Ovary (tissue), 9 donors: ENCODE data around the gene SLC35B3. TPM values are rescaled to one million over a fixed set of nuclear protein-coding genes. Genes with fewer than 3 reads are reported as not detected.
"Not testable (repeated sequence)": the region's sequence is repeated elsewhere in the genome, so short reads cannot be mapped to it uniquely, and the experiment has no call there.

Experiments
- DNase-seq, 5 donors: peaks; one replicate each; pipeline ENCODE4 v3.0.0-alpha.2; 2019 to 2020
- H3K27ac ChIP-seq, 2 donors: fragments of 200-600 bp; one replicate each; pipeline versions ENCODE4 v1.5.1 to v1.8.0; 2019 to 2022
- H3K27me3 ChIP-seq: fragments of 200-600 bp; one replicate; pipeline ENCODE4 v1.8.0; 2022
- H3K36me3 ChIP-seq: fragments of 200-600 bp; sonication (generic); one replicate; pipeline ENCODE4 v1.5.1; 2019
- H3K4me1 ChIP-seq: one replicate; pipeline ENCODE4 v1.8.1; 2013; ENCODE audit warnings: mild to moderate bottlenecking, moderate library complexity; ENCODE audit not compliant: insufficient read depth
- H3K4me3 ChIP-seq: fragments of 200-600 bp; sonication (generic); one replicate; pipeline ENCODE4 v1.5.1; 2017
- H3K9me3 ChIP-seq, 2 donors: fragments of 200-600 bp in 1 of 2; sonication (generic) in 1 of 2; one replicate each; pipeline versions ENCODE4 v1.5.1 to v1.8.1; 2013 to 2019; ENCODE audit warnings: mild to moderate bottlenecking in 1 of 2, moderate library complexity in 1 of 2
- CTCF ChIP-seq, 3 donors: fragments of 450-650 bp in 2 of 3; fragments of 200-600 bp in 1 of 3; IDR thresholded peaks; one replicate each; pipeline versions ENCODE4 v1.5.1 to v1.8.0; 2016 to 2022; ENCODE audit warnings: antibody characterized with exemption in 3 of 3, mild to moderate bottlenecking in 1 of 3
- EP300 ChIP-seq: sonication (generic); formaldehyde crosslinking; IDR thresholded peaks from one replicate; pipeline ENCODE4 v1.6.1; 2017; ENCODE audit warnings: antibody characterized with exemption
- POLR2A ChIP-seq: fragments of 450-650 bp; IDR thresholded peaks from one replicate; pipeline ENCODE4 v1.6.1; 2017; ENCODE audit warnings: antibody characterized with exemption, mild to moderate bottlenecking, moderate library complexity
- WGBS, 3 donors: extraction: QIAGEN DNeasy Blood & Tissue Kit in 1 of 3; methylation state at CpG; one replicate each; pipeline versions ENCODE4 v1.1.5 to v1.1.7; 2013 to 2017; 5-methylcytosine and 5-hydroxymethylcytosine counted together
- intact Hi-C, 4 donors: fragments of 100-400 bp; cut with DNase I; formaldehyde crosslinking; loops; one replicate each; pipeline versions ENCODE4 v1.11.0 to v1.15.1; 2022 to 2023
- polyA plus RNA-seq, 2 donors: library from polyadenylated mRNA; stranded (reverse); fragments of 200-250 nt in 1 of 2; fragments of 350-450 nt in 1 of 2; fragmentation: Illumina TruSeq in 1 of 2; extraction: RNeasy Lipid Tissue Mini Kit (QIAGEN cat#74804) in 1 of 2; gene quantifications; one replicate each; pipeline ENCODE4 v1.2.3, GENCODE V29; 2013 to 2014
- total RNA-seq, 7 donors: library from RNA; depleted of rRNA in 2 of 7; stranded (reverse); fragments of >200 nt in 2 of 7; fragmentation: NEBNext Ultra II Directional in 3 of 7; extraction: Animal tissue kit (Norgen Biotek cat#: 25700) in 3 of 7; gene quantifications; one replicate each; pipeline versions ENCODE4 v1.1.0 to v1.2.4, GENCODE V29; 2016 to 2023
- donor health status: DM: no; HTN: no; CAD: no; lungs with moderate emphysema.
- donor health status: DM: no; HTN: no; CAD: no.
- donor health status: Bipolar disorder and iron deficiency.
- donor health status: DM: yes; HTN: yes; CAD: no.
- donor health status: DM: no; HTN: no; CAD: no.
- donor health status: DM: yes; HTN: yes; CAD: no.

Gene SLC35B3
- total and polyA plus RNA-seq, 9 donors, result 4.6 to 15.5 (median 9.9) TPM

- no peak overlapping the region for H3K27ac ChIP-seq
- TF ChIP-seq POLR2A (no peak), CTCF (IDR thresholded peaks at IDR 0.05) (no peak), EP300 (no peak)
- no peaks in the 10 kb centered on the region for H3K9me3 ChIP-seq
- DNase-seq, result no peak
- intact Hi-C loops, result no loop called here
- no peaks in the 10 kb centered on the region for H3K36me3 ChIP-seq
- 39 to 48% (median 41%) methylated on average over 2 of the region's 2 CpGs for WGBS, 3 donors
- H3K4me1 ChIP-seq, result no peaks in the 10 kb centered on the region
- H3K4me3 ChIP-seq, result no peak overlapping the region
- H3K27me3 ChIP-seq, result peaks cover 2% of the 10 kb centered on the region
These were observed 11.0 kb upstream of the SLC35B3 start for GRCh38 chr6:8446391-8446790.

GRCh38 chr6:8445930-8446329 is 10.6 kb upstream of the SLC35B3 start:
- WGBS, 3 donors, result 75 to 95% (median 79%) methylated on average over 4 of the region's 4 CpGs
- H3K4me1 ChIP-seq, DNase-seq, H3K27me3 ChIP-seq, intact Hi-C loops, H3K9me3 ChIP-seq, H3K36me3 ChIP-seq, H3K4me3 ChIP-seq, H3K27ac ChIP-seq: not testable (repeated sequence)

- no peak for DNase-seq
- TF ChIP-seq POLR2A (no peak), CTCF (IDR thresholded peaks at IDR 0.05) (no peak), EP300 (no peak)
- no peak overlapping the region for H3K4me3 ChIP-seq
These were observed 6.8 kb upstream of the SLC35B3 start for GRCh38 chr6:8442150-8442549.

DNA sequence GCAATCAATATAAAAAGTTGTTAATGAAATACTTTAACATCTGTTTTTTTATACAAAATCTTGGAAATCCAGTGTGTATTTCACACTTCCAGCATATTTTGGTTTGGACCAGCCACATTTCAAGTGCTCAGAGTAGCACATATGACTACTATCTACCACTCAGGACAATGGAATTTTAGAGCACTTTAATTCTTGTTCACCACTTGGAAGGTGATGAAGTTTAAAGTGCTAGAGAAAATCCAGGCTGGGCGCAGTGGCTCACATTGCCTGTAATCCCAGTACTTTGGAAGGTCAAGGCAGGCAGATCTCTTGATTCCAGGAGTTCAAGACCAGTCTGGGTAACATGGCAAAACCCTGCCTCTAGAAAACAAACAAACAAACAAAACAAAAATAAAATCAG is 6.1 kb upstream of the SLC35B3 start:
- Histone ChIP-seq H3K27ac (no peak overlapping the region), H3K9me3 (no peaks in the 10 kb centered on the region), H3K4me3 (no peak overlapping the region), H3K4me1 (no peaks in the 10 kb centered on the region), H3K36me3 (no peaks in the 10 kb centered on the region), H3K27me3 (no peaks in the 10 kb centered on the region)
- no peak for DNase-seq
- intact Hi-C loops, result no loop called here
- TF ChIP-seq CTCF (IDR thresholded peaks at IDR 0.05) (no peak), POLR2A (no peak), EP300 (no peak)
- WGBS, 3 donors, result 88 to 96% (median 94%) methylated on average over 1 of the region's 1 CpG

More at GRCh38 chr6:8442150-8442549, 6.8 kb upstream of the SLC35B3 start:
- Histone ChIP-seq H3K27me3 (no peaks in the 10 kb centered on the region), H3K27ac (no peak overlapping the region), H3K4me1 (no peaks in the 10 kb centered on the region), H3K9me3 (no peaks in the 10 kb centered on the region), H3K36me3 (no peaks in the 10 kb centered on the region)
- WGBS, 3 donors, result 0 to 94% (median 47%) methylated on average over 1 of the region's 1 CpG
- intact Hi-C loops, result no loop called here

GRCh38 chr6:8439601-8440268 is 4.4 kb upstream of the SLC35B3 start:
- peaks cover 2% of the 10 kb centered on the region for H3K4me1 ChIP-seq
- 36 to 85% (median 59%) methylated on average over 2 of the region's 2 CpGs for WGBS, 3 donors
- H3K4me3 ChIP-seq, result no peak overlapping the region
- TF ChIP-seq EP300 (no peak), POLR2A (no peak), CTCF (IDR thresholded peaks at IDR 0.05) (no peak)
- H3K27me3 ChIP-seq, result no peaks in the 10 kb centered on the region
- H3K9me3 ChIP-seq, result no peaks in the 10 kb centered on the region
- DNase-seq, result no peak
- H3K36me3 ChIP-seq, result no peaks in the 10 kb centered on the region
- no peak overlapping the region for H3K27ac ChIP-seq
- intact Hi-C loops, result loop anchor here in 1 of 4 donors (10.0 kb wide), 1 partner anchor 1125 kb away; the partner anchor contains the start of gene SSR1
